ENCODE results near the gene CFB.
A peak's percentile ranks its signal among the peaks of the same experiment; 100 is the strongest.
"Not testable (repeated sequence)": the region's sequence is repeated elsewhere in the genome, so short reads cannot be mapped to it uniquely, and the experiment has no call there.

CFB gene

DNA sequence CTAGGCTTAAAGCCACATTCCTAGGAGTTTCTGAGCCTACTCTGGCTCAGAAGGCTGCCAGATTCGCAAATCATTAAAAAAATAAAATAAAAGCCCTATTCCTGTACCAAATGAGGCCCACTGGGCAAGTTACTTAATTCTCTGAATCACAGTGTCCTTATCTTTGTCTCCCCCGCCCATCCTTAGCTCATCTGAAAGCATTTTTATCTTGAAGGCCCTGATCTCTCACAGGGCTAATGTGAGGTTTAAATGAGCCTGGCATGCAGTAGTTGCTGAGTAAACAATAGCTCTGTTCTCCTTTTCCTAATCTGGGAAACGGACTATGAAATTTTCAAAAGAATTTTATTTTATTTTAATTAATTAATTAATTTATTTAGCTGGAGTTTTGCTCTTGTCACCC, 41.9 kb upstream of the CFB start:
- CTCF ChIA-PET = interaction anchor here (0.9 to 1.2 kb wide), 2 partner anchors 19 to 49 kb away, joined by 3 read pairs; no protein-coding TSS in a partner anchor
- POLR2A ChIA-PET = interaction anchor here (1.2 to 1.9 kb wide), 2 partner anchors 47 to 55 kb away, joined by 3 to 6 read pairs; partner anchors contain the start of genes NELFE and SKIC2
- no peak for DNase-seq (ENCODE audit: extremely low spot score)

GRCh38 chr6:31905041-31905440, 40.9 kb upstream of the CFB start:
- TF ChIP-seq ELF4 (IDR thresholded peaks at IDR 0.05) (no peak), FOXA1 (IDR thresholded peaks at IDR 0.05) (no peak), ARNT (IDR thresholded peaks at IDR 0.05) (no peak), FOXM1 (IDR thresholded peaks at IDR 0.05; ENCODE audit: borderline replicate concordance) (no peak), NFRKB (IDR thresholded peaks at IDR 0.05) (no peak), ZNF384 (IDR thresholded peaks at IDR 0.05) (no peak), SUZ12 (IDR thresholded peaks at IDR 0.05) (no peak), HDGF (IDR thresholded peaks at IDR 0.05; ENCODE audit: borderline replicate concordance) (no peak)
- TF ChIP-seq, protein P1, sequence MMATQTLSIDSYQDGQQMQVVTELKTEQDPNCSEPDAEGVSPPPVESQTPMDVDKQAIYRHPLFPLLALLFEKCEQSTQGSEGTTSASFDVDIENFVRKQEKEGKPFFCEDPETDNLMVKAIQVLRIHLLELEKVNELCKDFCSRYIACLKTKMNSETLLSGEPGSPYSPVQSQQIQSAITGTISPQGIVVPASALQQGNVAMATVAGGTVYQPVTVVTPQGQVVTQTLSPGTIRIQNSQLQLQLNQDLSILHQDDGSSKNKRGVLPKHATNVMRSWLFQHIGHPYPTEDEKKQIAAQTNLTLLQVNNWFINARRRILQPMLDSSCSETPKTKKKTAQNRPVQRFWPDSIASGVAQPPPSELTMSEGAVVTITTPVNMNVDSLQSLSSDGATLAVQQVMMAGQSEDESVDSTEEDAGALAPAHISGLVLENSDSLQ (IDR thresholded peaks at IDR 0.05) = no peak
- no peak for DNase-seq (ENCODE audit: extremely low spot score)
- ChIA-PET CTCF (no interaction called here), POLR2A (interaction anchor here (1.2 to 1.9 kb wide), 2 partner anchors 46 to 244 kb away, joined by 3 to 6 read pairs; partner anchors contain the start of gene C6orf47)

More for the DNA sequence above, 41.9 kb upstream of the CFB start:
- TF ChIP-seq SP1 (IDR thresholded peaks at IDR 0.05) = no peak
- no peak for TF ChIP-seq ZNF384 (IDR thresholded peaks at IDR 0.05)
- no peak for TF ChIP-seq CTBP1 (IDR thresholded peaks at IDR 0.05; ENCODE audit: borderline replicate concordance)
- TF ChIP-seq LEF1 (IDR thresholded peaks at IDR 0.05; ENCODE audit: borderline replicate concordance) = no peak
- no peak for TF ChIP-seq ARNT (IDR thresholded peaks at IDR 0.05)
- TF ChIP-seq HDGF (IDR thresholded peaks at IDR 0.05; ENCODE audit: borderline replicate concordance) = no peak
- TF ChIP-seq FOXK2 (IDR thresholded peaks at IDR 0.05) = no peak
- TF ChIP-seq, protein P1 (IDR thresholded peaks at IDR 0.05) = no peak
- TF ChIP-seq SUZ12 (IDR thresholded peaks at IDR 0.05) = no peak
- no peak for TF ChIP-seq TARDBP (IDR thresholded peaks at IDR 0.05)
- TF ChIP-seq ELF4 (IDR thresholded peaks at IDR 0.05) = no peak
- TF ChIP-seq NFRKB (IDR thresholded peaks at IDR 0.05) = no peak
- TF ChIP-seq FOXM1 (IDR thresholded peaks at IDR 0.05; ENCODE audit: borderline replicate concordance) = no peak

DNA sequence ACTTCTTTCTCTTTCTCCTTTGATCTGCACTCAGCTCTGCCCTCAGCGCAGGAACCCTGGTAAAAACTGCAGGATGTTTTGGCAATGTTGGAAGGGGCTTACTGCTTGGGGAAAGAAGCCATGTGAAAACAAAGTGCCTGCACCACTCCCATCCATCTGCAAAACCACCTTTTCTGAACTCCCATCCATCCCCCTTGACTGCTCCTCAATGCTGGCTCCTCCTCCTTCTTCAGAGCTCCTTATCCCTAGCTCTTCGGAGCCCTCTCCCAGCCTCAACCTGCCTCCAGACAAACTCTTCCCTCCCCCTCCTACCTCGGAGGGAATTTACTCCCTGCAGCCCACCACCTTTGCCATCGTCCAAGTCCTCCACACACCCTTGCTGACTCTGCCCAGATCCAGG, 39.8 kb upstream of the CFB start:
- POLR2A ChIA-PET = interaction anchor here (1.2 kb wide), 1 partner anchor 245 kb away, joined by 3 read pairs; the partner anchor contains the start of gene C6orf47

GRCh38 chr6:31906727-31907126, 39.2 kb upstream of the CFB start:
- ChIA-PET CTCF (interaction anchor here (0.9 kb wide), 1 partner anchor 137 kb away, joined by 3 read pairs; no protein-coding TSS in a partner anchor), POLR2A (interaction anchor here (1.1 kb wide), 1 partner anchor 65 kb away, joined by 6 read pairs; the partner anchor contains the start of gene DXO)
- not testable (repeated sequence) for DNase-seq (ENCODE audit: extremely low spot score)

More for the DNA sequence above, 39.8 kb upstream of the CFB start:
- CTCF ChIA-PET = no interaction called here
- no peak for TF ChIP-seq LEF1 (IDR thresholded peaks at IDR 0.05; ENCODE audit: borderline replicate concordance)
- TF ChIP-seq FOXM1 (IDR thresholded peaks at IDR 0.05; ENCODE audit: borderline replicate concordance) = no peak
- TF ChIP-seq, protein P1 (IDR thresholded peaks at IDR 0.05) = no peak
- no peak for TF ChIP-seq ZNF384 (IDR thresholded peaks at IDR 0.05)
- TF ChIP-seq BHLHE40 (IDR thresholded peaks at IDR 0.05; ENCODE audit: borderline replicate concordance) = no peak
- no peak for TF ChIP-seq ARNT (IDR thresholded peaks at IDR 0.05)
- no peak for DNase-seq (ENCODE audit: extremely low spot score)

DNA sequence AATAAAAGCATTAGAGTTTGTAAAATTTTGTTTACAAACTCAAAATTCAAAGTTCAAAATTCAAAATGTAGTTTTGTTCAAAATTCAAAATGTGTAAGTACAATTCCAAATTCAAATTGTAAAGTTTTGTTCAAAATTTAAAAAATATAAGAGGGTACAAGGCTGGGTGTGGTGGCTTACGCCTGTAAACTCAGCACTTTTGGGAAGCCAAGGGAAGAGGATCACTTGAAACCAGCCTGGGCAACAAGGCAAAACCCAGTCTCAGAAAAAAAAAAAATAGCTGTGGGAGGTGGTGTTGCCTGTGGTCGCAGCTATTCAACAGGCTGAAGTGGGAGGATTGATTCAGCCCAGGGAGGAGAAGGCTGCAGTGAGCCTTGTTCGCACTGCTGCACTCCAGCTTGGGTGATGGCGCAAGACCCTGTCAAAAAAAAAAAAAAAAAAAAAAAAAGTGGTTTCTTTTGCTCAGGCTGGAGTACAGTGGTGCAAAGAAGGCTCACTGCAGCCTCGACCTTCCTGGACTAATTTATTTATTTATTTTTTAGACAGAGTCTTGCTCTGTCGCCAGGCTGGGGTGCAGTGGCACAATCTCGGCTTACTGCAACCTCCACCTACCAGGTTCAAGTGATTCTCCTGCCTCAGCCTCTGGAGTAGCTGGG, 38.6 kb upstream of the CFB start:
- ChIA-PET POLR2A (interaction anchor here (1.1 to 2.5 kb wide), 2 partner anchors 45 to 65 kb away, joined by 6 to 7 read pairs; partner anchors contain the start of genes DXO and NEU1), CTCF (interaction anchor here (0.6 to 0.9 kb wide), 3 partner anchors 9 to 183 kb away, joined by 3 read pairs; no protein-coding TSS in a partner anchor)
- TF ChIP-seq, protein P1 (IDR thresholded peaks at IDR 0.05) = no peak
- peak; percentile 70; the same call in 1 of the 2 replicates for TF ChIP-seq ZNF384 (IDR thresholded peaks at IDR 0.05)
- DNase-seq (ENCODE audit: extremely low spot score) = no peak

- CTCF ChIA-PET; DNase-seq (ENCODE audit: extremely low spot score): not testable (repeated sequence)
- POLR2A ChIA-PET = interaction anchor here (2.5 kb wide), 1 partner anchor 45 kb away, joined by 7 read pairs; the partner anchor contains the start of gene NEU1
These were observed 37.6 kb upstream of the CFB start for GRCh38 chr6:31908255-31908654.

DNA sequence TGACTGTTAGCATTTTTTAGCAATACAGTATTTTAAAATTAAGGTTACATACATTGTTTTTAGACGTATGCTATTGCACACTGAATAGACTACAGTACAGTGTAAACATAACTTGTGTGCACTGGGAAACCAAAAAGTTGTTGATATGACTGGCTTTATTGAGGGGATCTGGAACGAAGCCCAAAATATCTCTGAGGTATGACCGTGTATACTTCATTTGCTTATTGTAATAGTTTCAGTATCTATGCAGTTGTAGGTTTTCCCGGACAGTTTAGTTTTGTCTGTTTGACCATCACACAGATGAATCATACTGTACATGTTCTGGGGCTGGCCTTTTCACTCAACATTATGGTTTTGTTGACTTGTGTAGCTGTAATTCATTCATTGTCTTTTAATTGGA, 37.1 kb upstream of the CFB start:
- TF ChIP-seq, protein P1 (IDR thresholded peaks at IDR 0.05) = no peak
- TF ChIP-seq L3MBTL2 (conservative IDR thresholded peaks at IDR 0.05) (no peak), FOXA1 (IDR thresholded peaks at IDR 0.05) (no peak), ZNF384 (IDR thresholded peaks at IDR 0.05) (no peak), CTBP1 (IDR thresholded peaks at IDR 0.05; ENCODE audit: borderline replicate concordance) (no peak), SP1 (IDR thresholded peaks at IDR 0.05) (no peak), FOXK2 (IDR thresholded peaks at IDR 0.05) (no peak), TARDBP (IDR thresholded peaks at IDR 0.05) (no peak), NFRKB (IDR thresholded peaks at IDR 0.05) (no peak), ELF4 (IDR thresholded peaks at IDR 0.05) (no peak), HDGF (IDR thresholded peaks at IDR 0.05; ENCODE audit: borderline replicate concordance) (no peak), LEF1 (IDR thresholded peaks at IDR 0.05; ENCODE audit: borderline replicate concordance) (no peak)
- ChIA-PET CTCF (no interaction called here), POLR2A (interaction anchor here (2.5 kb wide), 1 partner anchor 46 kb away, joined by 7 read pairs; the partner anchor contains the start of gene NEU1)
- DNase-seq (ENCODE audit: extremely low spot score) = no peak

DNA sequence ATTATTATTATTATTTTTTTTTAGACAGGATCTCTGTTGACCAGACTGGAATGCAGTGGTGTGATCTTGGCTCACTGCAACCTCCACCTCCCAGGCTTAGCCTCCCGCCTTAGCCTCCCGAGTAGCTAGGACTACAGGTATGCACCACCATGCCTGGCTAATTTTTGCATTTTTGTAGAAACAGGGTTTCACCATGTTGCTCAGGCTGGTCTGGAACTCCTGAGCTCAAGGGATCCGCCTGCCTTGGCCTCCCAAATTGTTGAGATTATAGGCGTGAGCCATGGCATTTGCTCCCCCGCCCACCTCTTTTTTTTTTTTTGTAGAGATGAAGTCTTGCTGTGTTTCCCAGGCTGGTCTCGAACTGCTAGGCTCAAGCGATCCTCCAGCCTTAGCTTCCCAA, 36.6 kb upstream of the CFB start:
- not testable (repeated sequence) for DNase-seq (ENCODE audit: extremely low spot score)
- ChIA-PET POLR2A (interaction anchor here (2.5 kb wide), 1 partner anchor 47 kb away, joined by 7 read pairs; the partner anchor contains the start of gene NEU1), CTCF (interaction anchor here (0.7 kb wide), 1 partner anchor 229 kb away, joined by 5 read pairs; no protein-coding TSS in a partner anchor)

All from HEK293T (cell line).